Progenitor cell of endocrine pancreas (in vitro differentiated cells): ENCODE data around the gene SAP25. TPM values are rescaled to one million over a fixed set of nuclear protein-coding genes. Genes with fewer than 3 reads are reported as not detected.

Experiments used
- DNase-seq: peaks from one replicate; pipeline ENCODE4 v3.0.0; 2021; ENCODE audit warnings: low spot score; ENCODE audit not compliant: unreplicated experiment
- H3K27ac Mint-ChIP-seq: 2 replicates; pipeline ENCODE4 v1.8.0; 2021; ENCODE audit warnings: mild to moderate bottlenecking, moderate library complexity, mixed read lengths
- H3K27me3 Mint-ChIP-seq: 2 replicates; pipeline ENCODE4 v1.8.0; 2021; ENCODE audit warnings: mixed read lengths
- H3K36me3 Mint-ChIP-seq: 2 replicates; pipeline ENCODE4 v1.8.0; 2022; ENCODE audit warnings: mixed read lengths; ENCODE audit not compliant: insufficient read depth
- H3K4me1 Mint-ChIP-seq: 2 replicates; pipeline ENCODE4 v1.8.0; 2021; ENCODE audit warnings: low read depth, mixed read lengths
- H3K4me3 Mint-ChIP-seq: 2 replicates; pipeline ENCODE4 v1.8.0; 2021; ENCODE audit warnings: low read depth, mild to moderate bottlenecking, moderate library complexity, mixed read lengths
- H3K9me3 Mint-ChIP-seq: 2 replicates; pipeline ENCODE4 v1.8.0; 2021; ENCODE audit warnings: low read depth, mixed read lengths
- total RNA-seq: library from RNA; stranded (reverse); gene quantifications from 2 replicates; pipeline ENCODE4 v1.2.1, GENCODE V29; 2021
- TF ChIP-seq, protein P1 (sequence below): fragments of 200-600 bp; sonication (generic); IDR thresholded peaks from one replicate; pipeline ENCODE4 v1.5.0; 2021; ENCODE audit warnings: antibody characterized with exemption, mild to moderate bottlenecking; ENCODE audit not compliant: unreplicated experiment

The SAP25 gene
- total RNA-seq, 1 donor from 2014 or later = 7.7 TPM

- Mint-ChIP-seq H3K27me3 (no peaks in the 10 kb centered on the region), H3K9me3 (no peaks in the 10 kb centered on the region), H3K27ac (peak overlapping the region; percentile 92), H3K4me3 (no peak overlapping the region), H3K4me1 (peaks cover 41% of the 10 kb centered on the region), H3K36me3 (peaks cover 4% of the 10 kb centered on the region)
- TF ChIP-seq, protein P1, sequence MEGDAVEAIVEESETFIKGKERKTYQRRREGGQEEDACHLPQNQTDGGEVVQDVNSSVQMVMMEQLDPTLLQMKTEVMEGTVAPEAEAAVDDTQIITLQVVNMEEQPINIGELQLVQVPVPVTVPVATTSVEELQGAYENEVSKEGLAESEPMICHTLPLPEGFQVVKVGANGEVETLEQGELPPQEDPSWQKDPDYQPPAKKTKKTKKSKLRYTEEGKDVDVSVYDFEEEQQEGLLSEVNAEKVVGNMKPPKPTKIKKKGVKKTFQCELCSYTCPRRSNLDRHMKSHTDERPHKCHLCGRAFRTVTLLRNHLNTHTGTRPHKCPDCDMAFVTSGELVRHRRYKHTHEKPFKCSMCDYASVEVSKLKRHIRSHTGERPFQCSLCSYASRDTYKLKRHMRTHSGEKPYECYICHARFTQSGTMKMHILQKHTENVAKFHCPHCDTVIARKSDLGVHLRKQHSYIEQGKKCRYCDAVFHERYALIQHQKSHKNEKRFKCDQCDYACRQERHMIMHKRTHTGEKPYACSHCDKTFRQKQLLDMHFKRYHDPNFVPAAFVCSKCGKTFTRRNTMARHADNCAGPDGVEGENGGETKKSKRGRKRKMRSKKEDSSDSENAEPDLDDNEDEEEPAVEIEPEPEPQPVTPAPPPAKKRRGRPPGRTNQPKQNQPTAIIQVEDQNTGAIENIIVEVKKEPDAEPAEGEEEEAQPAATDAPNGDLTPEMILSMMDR = no peak
- no peak for DNase-seq
Measured at GRCh38 chr7:100546926-100547800, 26.5 kb downstream of the SAP25 start.

DNA sequence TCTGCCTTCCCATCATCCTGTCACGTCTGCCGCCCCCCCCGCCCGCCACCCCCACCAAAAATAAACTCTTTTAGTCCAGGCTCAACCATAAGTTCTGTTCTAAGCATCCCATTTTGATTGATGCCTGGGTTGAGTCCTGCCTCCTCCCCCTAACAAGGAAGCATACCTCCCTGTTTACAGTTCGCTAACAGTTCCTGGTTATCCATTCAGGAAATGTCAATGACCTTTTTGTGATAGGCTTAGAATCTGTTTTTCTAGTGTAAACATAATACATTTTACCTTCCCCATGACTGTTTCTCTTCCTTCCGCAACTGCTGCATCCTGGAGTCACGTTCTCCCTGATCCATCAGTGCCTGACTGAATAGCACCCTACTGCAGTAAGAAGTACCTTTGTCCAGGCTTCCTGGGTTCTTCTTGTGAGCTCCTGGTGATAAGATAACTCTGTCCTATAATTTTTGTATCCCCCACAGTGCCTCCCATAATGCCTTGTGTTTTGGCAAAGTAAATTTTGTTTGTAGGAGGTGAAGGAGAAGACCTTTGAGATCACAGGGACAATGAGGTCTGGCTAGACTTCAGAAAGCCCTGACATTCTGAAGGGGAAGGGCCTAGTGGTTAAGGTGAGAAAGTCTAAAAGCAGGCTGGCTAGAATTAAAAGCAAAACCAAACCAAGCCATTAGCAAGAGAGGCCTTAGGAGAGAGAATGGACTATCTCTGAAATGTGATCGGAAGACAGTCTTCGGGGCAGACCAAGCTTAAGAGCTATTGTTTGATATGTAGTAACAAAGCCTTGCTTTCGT, 27.4 kb downstream of the SAP25 start:
- Mint-ChIP-seq H3K36me3 (peaks cover 4% of the 10 kb centered on the region), H3K27me3 (no peaks in the 10 kb centered on the region), H3K9me3 (no peaks in the 10 kb centered on the region), H3K4me1 (peaks cover 42% of the 10 kb centered on the region), H3K4me3 (no peak overlapping the region), H3K27ac (peak overlapping the region; percentile 92)
- TF ChIP-seq, protein P1 = no peak
- no peak for DNase-seq

- Mint-ChIP-seq H3K27me3 (no peaks in the 10 kb centered on the region), H3K4me3 (no peak overlapping the region), H3K9me3 (no peaks in the 10 kb centered on the region), H3K36me3 (peaks cover 3% of the 10 kb centered on the region), H3K4me1 (peaks cover 42% of the 10 kb centered on the region), H3K27ac (peak overlapping the region; percentile 92)
- TF ChIP-seq, protein P1 = no peak
- no peak for DNase-seq
Measured at GRCh38 chr7:100545360-100546128, 28.2 kb downstream of the SAP25 start.

DNA sequence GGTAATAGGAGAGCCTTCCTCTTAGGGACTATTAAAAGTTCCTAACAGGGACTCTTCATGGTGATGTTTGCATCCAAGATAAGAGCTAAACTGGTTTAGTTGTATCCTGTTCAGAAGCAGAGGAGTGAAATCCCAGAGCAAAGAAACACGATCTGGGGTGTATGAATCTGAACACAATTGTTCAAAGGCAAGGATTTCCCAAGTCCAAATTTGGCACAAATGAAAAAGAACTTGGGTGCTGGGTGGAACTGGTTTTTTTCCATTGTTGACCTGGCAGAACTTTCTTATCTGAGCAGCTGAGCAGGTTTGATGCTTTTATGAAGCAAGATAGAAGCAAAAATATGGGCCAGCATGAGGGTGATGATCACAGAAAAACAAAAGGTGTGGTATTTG, 28.7 kb downstream of the SAP25 start:
- Mint-ChIP-seq H3K4me3 (no peak overlapping the region), H3K27me3 (no peaks in the 10 kb centered on the region), H3K36me3 (no peaks in the 10 kb centered on the region), H3K27ac (peak overlapping the region; percentile 92), H3K9me3 (no peaks in the 10 kb centered on the region), H3K4me1 (peaks cover 46% of the 10 kb centered on the region)
- TF ChIP-seq, protein P1 = no peak
- DNase-seq = no peak

GRCh38 chr7:100544386-100544785, 29.3 kb downstream of the SAP25 start:
- Mint-ChIP-seq H3K4me1 (peaks cover 50% of the 10 kb centered on the region), H3K27ac (peak overlapping the region; percentile 92)

More at GRCh38 chr7:100544386-100544785, 29.3 kb downstream of the SAP25 start:
- H3K36me3 Mint-ChIP-seq = no peaks in the 10 kb centered on the region
- H3K27me3 Mint-ChIP-seq = no peaks in the 10 kb centered on the region
- TF ChIP-seq, protein P1 = no peak
- no peak overlapping the region for H3K4me3 Mint-ChIP-seq
- H3K9me3 Mint-ChIP-seq = no peaks in the 10 kb centered on the region
- DNase-seq = no peak
